NCI-H1694 treated with DMSO at 0.1 percent for 48 hours (cell line): ENCODE data around the gene LHFPL3.

Experiments used
- DNase-seq: peaks from one replicate; lab custom pipeline; 2025; lab: John Stamatoyannopoulos, UW

Gene LHFPL3

DNA sequence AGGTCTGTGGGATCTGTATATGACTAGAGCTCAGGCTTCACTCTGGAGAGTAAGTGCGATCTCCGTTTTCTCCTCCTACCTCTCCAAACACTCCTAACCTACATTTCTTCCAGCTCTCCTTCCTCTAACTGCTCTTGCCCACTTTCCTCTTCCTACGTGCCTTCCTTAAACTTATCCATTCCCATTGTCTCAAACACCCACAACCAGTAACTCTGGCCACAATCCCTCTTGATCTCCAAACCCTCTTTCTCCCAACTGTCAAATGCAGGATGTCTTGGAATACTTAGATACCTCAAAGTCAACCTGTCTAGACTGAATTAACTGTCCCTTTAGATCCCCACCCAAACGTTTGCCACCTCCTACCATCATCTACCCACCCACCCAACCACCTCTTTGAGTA lies 471.9 kb downstream of the LHFPL3 start:
- DNase-seq: no peak

DNA sequence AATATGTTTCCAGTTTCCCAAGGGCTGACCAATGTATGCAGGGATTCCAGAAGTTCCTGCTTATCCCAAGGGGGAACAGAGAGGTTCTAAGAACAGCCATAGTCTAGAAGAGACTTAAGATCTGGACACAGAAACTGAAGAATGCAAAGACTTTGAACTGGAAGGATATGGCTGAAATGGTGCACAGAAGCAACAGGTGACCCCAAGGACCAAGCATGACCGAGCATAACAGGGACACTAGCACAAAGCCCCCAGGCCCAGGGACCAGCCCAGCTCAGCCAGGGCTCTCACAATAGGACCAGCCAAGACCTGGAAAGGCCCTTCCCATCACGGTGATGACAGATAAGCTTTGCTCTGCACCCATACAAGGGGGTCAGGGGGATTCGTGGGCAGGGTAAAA lies 472.6 kb downstream of the LHFPL3 start:
- DNase-seq: no peak

DNA sequence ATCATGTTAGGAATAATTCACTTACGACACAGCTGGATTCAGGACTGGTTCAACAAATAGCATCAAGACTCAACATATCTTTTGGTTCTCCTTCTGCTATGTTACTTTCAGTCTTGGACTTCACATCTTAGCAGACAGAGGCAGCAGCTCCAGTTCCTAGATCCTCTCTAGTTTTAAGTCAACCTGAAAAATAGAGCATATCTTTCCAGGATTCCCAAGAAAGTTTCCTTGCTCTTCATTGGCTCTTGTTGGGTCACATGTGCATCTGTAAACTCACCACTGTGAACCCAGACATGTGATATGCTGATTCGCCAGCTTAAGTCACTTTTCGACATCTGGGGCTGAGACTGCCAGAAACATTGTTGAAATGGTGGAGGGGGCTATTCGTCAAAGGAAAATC lies 475.5 kb downstream of the LHFPL3 start:
- DNase-seq: no peak

DNA sequence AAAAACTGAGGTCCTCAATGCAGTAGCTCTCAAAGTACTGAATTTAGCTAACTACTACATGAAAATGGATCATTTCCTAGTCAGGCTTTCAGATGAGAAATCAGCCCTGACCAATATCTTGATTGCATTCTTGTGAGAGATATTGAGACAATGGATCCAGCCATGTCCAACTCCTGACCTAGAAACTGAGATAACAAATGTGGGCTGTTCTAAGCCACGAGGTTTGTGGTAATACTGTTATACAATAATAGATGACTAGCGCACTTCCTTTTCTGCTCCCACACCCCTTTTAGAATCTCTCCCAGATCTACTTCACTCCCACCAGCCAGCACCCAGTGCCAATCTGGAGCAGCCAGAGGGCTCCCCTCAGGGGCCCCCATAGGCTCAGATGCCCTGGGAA lies 476.3 kb downstream of the LHFPL3 start:
- no peak for DNase-seq

DNA sequence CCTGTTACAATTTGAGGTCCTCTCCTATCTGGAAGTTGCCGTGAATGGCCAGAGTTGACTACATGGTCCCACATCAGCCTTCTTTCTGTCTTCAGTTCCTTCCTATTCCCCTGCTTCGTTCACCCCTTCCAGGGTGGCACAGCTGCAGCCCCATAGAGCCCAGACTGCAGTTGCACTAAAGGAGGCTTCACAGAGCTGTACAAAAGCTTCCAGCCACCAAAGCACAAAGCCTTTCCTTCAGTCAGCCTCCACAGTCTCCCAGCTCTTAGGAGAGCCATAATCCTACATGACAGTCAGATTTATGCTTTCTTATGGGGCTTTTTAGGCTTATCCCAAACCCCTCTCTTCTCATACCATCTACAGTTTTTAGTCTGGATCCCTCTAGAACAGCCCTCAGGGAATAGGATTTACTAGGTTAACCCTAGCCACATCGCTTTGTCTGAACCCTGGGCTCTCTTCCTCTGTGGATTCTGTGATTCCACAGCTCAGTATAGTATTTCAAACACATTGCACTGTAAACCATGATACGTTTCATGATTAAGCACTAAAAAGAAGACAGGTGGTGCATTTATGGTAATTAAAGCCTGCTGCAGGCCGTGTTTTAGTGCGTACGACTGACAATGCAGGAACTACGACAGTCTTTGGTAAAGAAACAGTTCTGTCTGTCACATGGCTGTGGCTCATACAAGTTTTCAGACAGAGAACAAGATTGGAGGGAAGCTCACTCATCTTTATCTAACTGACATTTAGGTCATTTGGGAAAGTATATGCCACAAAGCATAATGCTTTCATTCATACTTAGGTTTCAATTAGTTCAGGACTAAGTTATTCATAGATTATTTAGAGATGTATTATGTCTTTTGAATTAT lies 477.3 kb downstream of the LHFPL3 start:
- peak; percentile 14 for DNase-seq

DNA sequence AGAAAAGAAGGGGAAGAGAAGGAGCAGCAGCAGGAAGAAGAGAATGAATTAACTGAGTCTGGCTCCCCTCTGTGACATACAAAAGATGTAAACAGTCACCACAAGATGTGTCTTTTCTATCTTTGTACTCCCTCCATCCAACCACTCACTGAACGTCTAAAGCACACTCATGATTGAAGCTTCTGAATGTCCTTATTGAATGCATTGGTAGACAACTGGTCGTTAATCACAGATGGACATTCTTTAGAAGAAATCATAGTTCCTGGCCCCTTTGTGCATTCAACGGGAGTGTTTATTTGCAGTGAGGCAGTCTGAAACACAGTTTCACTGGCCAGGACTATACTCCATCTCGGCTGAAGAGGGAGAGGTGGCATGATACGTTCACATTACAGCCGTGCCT lies 479.3 kb downstream of the LHFPL3 start:
- no peak for DNase-seq

DNA sequence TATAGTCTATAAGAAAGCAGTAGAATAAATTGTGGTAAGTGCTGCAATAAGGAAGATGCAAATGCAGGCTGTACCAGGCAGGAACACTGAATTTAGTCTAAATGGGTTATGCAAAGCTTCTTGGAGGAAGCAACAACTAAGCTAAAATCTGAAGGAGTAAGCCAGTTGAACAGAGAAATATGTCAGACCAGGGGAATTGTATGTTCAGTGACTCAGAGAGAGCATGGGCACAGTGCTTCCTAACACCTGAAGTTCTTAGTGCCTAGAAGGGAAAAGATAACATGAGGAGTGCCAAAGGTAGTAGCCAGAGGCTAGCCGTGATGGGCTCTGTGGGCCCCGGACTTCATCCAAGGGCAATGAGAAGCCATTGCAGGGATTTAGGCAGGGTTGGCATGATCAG lies 481.5 kb downstream of the LHFPL3 start:
- no peak for DNase-seq

DNA sequence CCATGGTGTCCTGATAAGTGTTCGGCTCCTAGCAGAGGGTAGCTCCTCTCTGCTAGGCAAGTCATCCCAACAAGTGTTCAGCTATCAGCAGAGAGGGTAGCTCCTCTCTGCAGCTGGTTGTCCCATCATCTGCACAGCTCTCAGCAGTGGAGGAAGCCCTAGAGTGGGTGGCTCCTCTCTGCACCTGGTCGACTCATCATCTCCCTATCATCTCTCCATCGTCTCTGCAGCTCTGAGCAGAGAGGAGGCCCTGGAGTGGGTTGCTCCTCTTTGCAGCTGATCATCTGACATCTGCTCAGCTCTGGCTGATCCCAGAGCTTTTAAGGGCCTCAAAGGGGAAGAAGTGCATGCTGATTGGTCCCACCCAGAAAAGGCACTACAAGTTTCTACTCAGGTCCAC lies 485.7 kb downstream of the LHFPL3 start:
- DNase-seq: no peak

DNA sequence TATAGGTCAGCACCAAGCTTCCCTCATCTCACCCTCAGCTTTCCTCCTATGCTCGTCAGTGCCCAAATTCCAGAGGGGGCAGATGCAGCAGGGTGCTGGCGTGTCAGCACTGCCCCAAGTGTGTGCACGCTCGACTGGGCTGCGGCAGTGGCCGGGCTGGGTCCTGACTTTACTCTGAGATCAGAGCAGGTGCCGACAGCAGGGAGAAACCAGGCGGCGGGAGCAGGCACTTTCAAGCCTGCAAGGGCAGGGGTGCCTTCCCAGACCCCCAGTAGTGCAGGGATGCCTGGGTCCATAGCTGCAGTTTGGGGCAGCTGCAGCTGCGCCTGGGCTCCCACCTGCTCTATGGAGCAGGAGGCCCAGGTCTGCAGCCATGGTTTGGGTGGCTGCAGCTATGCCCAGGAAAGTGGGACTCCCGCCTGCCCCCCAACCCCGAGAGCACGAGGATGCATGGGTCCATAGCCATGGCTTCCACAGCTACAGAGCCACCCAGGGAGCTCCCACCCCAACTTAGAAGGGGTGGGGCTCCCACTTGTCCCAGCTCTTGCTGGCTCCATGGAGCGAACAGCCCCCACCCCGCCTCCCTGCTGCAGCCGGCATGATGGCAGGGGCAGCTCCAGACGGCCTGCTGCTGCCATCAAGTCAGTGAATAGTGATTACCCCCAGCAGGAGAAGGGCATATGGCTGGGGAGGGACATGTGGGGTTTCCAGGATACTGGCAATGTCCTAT lies 486.4 kb downstream of the LHFPL3 start:
- DNase-seq: peak; percentile 40

DNA sequence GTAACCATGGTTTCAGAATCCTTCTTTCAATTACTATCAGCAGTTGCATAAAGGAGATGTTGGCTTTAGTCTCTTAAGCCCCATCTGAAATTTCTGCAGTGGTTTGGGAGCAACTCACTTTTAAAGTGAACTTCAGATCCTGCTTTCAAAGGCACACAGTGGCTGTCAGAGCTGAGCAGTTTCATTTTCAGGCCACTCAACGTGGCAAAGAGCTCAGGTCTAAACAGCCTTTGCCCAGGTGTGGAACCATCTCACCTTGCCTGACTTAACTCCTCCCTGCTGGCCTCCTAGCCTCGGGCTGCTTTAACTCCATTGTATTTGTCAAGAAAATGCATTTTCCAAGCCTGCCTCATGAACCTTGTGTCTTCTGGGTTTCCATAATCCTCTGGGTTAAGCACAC lies 488.1 kb downstream of the LHFPL3 start:
- no peak for DNase-seq

DNA sequence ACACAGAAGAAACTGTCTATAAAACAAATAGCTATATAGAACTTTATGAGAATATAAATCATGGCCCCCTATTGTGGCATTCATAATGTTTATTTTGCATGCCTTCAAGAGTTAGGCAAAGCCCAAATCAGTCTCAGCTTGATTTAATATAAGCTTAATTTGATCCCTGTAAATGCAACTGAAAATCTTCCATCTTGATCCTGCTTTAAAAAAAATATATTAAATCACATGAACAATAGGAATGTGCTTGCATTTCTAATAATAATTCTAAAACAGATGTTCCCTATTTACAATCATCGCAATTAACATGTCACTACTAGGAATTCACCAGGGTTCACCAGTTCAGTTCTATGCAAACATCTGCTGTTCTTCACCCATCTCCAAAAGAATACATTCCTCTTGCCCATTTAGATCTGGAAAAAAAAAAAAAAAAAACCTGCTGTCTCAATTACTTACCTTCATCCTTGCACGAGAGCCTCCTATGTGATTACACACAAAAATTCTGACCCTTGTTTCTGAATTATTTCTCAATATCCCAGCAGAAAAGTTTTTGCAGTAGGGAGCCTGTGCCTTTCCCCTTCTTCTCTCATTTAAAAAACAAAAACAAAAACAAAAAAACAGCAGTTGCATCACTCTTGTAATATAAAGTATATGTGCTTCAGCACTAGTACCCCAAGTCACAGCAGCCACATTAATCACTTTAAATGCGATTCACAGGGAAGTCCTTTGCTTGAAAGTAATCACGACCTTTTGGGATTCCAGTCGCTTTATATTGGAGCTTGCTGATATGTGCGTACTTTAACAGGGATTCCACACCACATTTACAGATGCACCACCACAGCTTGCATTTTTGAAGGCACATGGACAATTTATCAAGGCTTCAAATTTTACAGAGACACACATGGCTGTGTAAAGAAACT lies 490.8 kb downstream of the LHFPL3 start:
- DNase-seq: peak; percentile 99

DNA sequence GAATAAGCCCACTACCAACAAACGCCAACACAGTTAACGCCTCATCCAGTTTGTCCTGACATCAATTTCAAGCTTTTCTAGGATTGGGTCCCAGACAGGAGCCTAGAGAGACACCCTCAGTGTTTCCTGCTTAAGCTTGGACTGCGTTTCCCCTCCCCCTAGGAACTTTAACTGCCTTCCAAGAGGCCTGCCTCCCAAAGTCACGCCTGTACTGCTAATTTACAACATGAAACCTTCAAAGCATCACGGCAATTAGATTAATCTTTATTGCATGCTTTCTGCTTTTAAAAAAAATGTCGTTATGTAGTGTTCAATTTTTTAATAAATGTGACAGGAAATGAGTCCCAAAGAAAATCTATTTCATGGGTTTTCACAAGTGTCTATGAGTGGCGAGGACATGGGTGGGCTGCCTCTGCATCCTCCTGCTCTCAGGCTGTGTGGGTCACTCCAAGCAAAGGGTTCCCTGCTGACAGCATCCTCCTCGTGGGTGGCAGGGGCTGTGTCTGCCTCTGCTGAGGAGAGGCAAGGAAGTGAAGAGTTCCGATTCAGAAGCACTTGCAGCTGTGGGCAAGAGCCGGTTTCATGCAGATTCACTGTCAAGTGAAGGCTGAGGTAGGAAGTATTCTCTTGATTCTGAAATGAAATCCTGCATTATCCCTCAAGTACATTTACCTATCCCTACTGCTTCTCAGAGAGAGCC lies 492.6 kb downstream of the LHFPL3 start:
- DNase-seq: no peak

DNA sequence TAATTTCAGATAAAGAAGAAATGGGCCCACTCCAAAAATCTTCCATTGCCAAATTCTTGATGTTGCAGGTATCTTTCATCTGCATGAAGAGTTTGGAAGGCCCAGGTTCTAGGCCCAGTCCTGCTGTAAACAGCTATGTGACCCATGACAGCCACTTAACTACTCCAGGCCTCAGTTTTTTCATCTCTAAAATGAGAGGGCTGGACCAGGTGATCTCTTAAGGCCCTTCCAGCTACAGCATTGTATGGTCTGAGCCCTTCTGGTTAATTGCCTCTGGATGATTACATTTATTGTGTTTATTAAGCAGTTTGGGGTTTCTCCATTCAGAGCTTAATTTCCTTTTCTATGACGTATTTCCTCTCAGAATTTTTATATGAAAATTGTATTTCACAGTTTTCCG lies 494.8 kb downstream of the LHFPL3 start:
- no peak for DNase-seq

DNA sequence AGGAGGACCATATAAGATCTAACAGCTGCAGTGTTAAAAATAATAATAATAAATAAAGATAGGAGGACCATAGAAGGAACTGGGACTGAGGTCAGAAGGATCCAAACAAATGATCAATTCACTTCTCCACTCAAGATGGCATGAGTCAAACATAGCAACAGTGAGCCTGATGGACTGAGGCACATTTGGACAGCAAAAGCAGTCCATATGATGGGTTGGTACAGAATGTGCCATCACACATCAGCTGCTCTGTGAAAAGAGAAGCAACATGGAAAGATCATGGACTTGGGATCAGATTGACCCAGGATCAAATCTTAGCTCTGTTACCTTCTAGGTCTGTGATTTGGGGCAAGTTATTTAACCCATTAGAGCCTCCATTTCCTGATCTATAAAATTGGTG lies 496.7 kb downstream of the LHFPL3 start:
- DNase-seq: no peak

DNA sequence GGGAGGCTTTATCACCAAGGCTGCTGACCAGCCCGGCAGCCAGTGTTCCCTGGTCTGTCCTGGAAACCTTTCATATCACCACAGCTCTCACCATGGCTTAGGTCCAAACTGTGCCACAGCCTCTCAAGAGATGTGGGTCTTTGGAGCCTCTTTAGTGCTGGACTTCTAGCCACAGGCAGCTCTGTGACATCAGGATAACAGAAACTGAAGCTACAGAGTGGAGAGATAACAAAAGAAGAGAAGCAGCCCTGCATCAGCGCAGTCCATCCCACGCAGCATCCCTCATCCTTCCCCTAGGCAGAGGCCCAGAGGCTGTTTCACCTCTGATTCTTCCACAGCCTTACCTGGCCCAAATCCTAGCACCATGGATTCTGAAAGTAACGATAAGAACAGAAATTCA lies 497.7 kb downstream of the LHFPL3 start:
- DNase-seq: no peak

DNA sequence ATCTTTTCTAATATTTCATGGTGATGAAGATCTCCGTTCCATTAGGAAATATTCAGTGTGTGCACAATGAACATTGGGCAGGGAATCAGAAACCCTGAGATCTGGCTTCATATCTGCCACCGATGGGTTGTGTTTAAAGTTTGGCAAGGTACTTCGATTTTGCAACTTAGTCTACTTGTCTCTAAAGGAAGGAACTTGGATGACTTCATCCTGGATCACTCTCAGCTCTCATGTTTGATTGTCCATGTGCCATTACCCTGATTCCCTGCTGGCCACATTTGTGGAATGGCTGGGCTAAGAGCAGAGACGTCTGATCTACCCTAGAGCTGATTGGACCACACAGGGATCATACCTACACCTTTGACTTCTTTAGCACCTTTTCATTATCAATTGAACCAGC lies 508.6 kb downstream of the LHFPL3 start:
- DNase-seq: no peak

DNA sequence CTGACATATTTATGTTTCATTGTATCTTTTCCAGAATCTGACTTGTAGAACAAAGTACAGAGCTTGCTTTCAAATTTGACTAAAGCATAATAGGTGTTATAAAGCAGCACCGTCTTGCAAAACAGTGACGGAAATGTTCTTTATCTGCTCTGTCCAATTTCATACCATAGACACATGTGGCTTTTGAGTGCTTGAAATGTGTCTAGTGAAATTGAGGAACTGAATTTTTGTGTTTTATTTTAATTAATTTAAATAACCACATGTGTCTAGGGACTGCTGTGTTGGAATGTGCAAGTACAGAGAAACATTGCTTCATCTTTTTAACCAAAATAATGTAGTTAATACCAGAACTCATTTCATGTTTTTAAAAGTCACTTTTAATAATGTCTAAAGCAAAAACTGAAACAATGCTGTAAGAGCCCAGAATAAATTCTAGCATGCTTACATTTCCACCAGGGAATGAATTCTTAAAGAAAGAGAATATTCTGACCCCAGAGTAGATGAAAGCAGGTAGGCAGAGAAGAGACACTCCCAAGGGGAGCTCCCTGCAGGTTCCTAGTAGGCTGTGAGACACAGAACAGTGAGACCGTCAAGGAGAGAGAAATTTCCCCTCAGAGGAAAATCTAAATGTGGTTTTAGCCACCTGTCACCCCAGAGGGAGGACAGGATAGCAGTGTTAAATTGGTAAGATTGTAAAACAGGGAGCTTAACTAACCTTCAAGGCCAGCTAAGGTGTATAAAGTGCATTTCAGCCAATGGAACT lies 510.3 kb downstream of the LHFPL3 start:
- DNase-seq: no peak

DNA sequence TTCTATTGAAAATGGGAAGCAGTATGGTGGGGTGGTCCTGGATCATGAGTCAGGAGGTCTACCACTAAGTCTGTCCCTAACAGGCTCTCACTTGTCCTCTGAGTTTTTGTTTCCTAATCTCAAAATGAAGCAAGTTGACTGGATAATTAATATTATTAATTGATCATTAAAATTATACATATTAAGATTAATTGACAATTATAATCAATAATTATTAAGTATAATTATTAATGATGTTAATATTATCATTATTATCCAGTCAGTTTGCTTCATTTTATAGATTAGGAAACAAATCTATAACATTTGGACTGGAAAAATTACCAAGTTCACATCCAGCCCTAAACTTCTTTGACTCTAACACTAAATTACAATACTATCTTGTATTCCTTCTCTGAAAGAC lies 511.4 kb downstream of the LHFPL3 start:
- no peak for DNase-seq

DNA sequence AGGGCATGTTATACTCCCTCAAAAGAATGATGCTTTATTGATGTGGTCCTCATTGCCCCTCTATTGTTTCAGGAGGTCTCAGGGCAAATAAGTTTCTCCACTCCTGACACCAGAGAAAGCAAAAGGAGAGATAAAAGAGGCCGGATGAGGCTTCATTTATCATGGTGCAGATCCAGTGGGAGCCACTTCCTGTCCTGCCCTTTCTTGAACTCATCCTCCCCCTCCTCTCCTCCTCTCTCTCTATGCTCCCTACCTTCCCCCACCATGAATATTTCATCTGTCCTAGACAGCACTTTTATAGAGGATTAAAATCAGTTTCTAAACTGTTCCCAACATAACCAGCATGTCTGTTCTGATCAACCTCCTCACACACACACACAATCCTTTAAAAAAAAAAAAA lies 513.4 kb downstream of the LHFPL3 start:
- no peak for DNase-seq

DNA sequence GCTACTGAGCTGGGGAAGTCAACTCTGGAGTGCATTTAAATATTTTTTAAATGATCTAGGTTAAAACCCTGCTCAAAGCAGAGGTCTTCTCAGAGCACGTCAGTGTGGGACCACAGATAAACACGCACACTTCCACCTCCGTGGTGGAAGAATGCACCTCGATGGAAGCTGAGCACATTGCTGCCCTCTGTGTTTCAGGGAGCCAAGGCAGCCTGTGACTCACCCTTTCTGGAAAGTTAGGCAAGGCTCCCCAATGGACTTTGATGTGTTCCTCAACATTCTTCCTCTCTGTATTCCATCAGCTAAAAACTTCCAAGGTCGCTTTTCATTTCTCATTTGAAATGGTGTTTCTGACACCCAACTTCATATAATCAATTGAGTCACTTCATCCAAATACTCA lies 514.8 kb downstream of the LHFPL3 start:
- no peak for DNase-seq

DNA sequence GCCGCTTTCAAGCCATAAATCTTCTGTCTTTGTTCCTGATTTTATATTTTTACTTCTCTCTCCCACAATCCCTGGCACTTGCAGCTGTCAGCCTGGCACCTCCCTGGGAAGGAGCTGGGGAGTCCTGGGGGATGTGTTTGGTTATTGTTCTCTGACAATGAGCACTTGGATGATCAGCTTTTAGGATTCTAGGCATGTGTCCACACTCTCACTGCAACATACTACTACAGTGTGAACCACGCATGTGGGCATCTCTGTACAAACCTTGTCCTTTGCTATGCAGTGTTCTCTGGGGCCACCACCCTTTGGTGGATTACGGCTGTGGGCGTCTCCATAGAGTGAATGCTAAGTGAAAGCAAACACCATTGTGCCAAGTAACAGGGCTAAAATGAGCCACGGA lies 517.2 kb downstream of the LHFPL3 start:
- no peak for DNase-seq
